GM12873 (cell line): ENCODE data around the gene CELF4.
A peak's percentile ranks its signal among the peaks of the same experiment; 100 is the strongest.

ENCODE experiments used
- CTCF ChIP-seq: IDR thresholded peaks from 2 replicates; pipeline ENCODE4 v1.5.1; 2012; ENCODE audit warnings: low read depth, mild to moderate bottlenecking, moderate library complexity, low read length, control low read depth; ENCODE audit not compliant: insufficient read depth; ENCODE audit errors: missing control alignments

CELF4 gene

GRCh38 chr18:37532917-37533316 lies 32.7 kb downstream of the CELF4 start:
- no peak for TF ChIP-seq CTCF

GRCh38 chr18:37529863-37530262 lies 35.7 kb downstream of the CELF4 start:
- TF ChIP-seq CTCF: peak; percentile 1

- TF ChIP-seq CTCF: no peak
Measured at GRCh38 chr18:37529296-37529695, 36.3 kb downstream of the CELF4 start.

- TF ChIP-seq CTCF: no peak
Measured at GRCh38 chr18:37527395-37527794, 38.2 kb downstream of the CELF4 start.

GRCh38 chr18:37525262-37525585 lies 40.4 kb downstream of the CELF4 start:
- TF ChIP-seq CTCF: no peak

- TF ChIP-seq CTCF: no peak
Measured at GRCh38 chr18:37524498-37525261, 40.9 kb downstream of the CELF4 start.

GRCh38 chr18:37524139-37524497 lies 41.5 kb downstream of the CELF4 start:
- TF ChIP-seq CTCF: no peak
